Glomerular endothelial cell (primary cell): Measurements from ENCODE around the gene KBTBD4. TPM values are rescaled to one million over a fixed set of nuclear protein-coding genes. Genes with fewer than 3 reads are reported as not detected.
A peak's percentile ranks its signal among the peaks of the same experiment; 100 is the strongest.

Source experiments
- DNase-seq: peaks from one replicate; pipeline ENCODE4 v3.0.0-alpha.2; 2011; ENCODE audit warnings: low read depth, low spot score; ENCODE audit errors: extremely low read depth
- total RNA-seq: library from RNA; depleted of rRNA; stranded (reverse); fragments of >200 nt; gene quantifications from 2 replicates; pipeline ENCODE4 v1.2.3, GENCODE V29; 2015

The KBTBD4 gene
- total RNA-seq, 1 donor from 2014 or later = 26.7 TPM

- DNase-seq = peak; percentile 27
Measured at GRCh38 chr11:47591764-47592163, 13.0 kb upstream of the KBTBD4 start.

GRCh38 chr11:47589977-47590861 is 11.4 kb upstream of the KBTBD4 start:
- DNase-seq = no peak

GRCh38 chr11:47589584-47589976 is 10.8 kb upstream of the KBTBD4 start:
- DNase-seq = no peak

- no peak for DNase-seq
Measured at GRCh38 chr11:47589118-47589517, 10.3 kb upstream of the KBTBD4 start.

GRCh38 chr11:47587723-47588326 is 9.1 kb upstream of the KBTBD4 start:
- no peak for DNase-seq

- DNase-seq = no peak
Measured at GRCh38 chr11:47587039-47587716, 8.4 kb upstream of the KBTBD4 start.

GRCh38 chr11:47586098-47586855 is 7.5 kb upstream of the KBTBD4 start, which contains the start of gene FAM180B:
FAM180B (plus strand) TSS chr11:47586678; CDS start chr11:47586769, 91 bp downstream.
- no peak for DNase-seq

GRCh38 chr11:47583844-47584243 is 5.1 kb upstream of the KBTBD4 start:
- DNase-seq = no peak

GRCh38 chr11:47577460-47578041 is 1.2 kb downstream of the KBTBD4 start:
- DNase-seq = no peak

- DNase-seq = no peak
Measured at GRCh38 chr11:47573321-47573720, 5.4 kb downstream of the KBTBD4 start.

- no peak for DNase-seq
Measured at GRCh38 chr11:47572715-47573255, 6.0 kb downstream of the KBTBD4 start.

- DNase-seq = no peak
Measured at GRCh38 chr11:47571895-47572294, 6.9 kb downstream of the KBTBD4 start.

GRCh38 chr11:47571357-47571729 is 7.4 kb downstream of the KBTBD4 start:
- DNase-seq = no peak

- no peak for DNase-seq
Measured at GRCh38 chr11:47570651-47571356, 8.0 kb downstream of the KBTBD4 start.

- DNase-seq = no peak
Measured at GRCh38 chr11:47569646-47570045, 9.1 kb downstream of the KBTBD4 start.

- no peak for DNase-seq
Measured at GRCh38 chr11:47566149-47566698, 12.5 kb downstream of the KBTBD4 start.

GRCh38 chr11:47565340-47566148 is 13.2 kb downstream of the KBTBD4 start, which contains the start of gene PTPMT1:
PTPMT1 (plus strand) TSS chr11:47565599; CDS start chr11:47565623, 24 bp downstream.
- DNase-seq = no peak

- no peak for DNase-seq
Measured at GRCh38 chr11:47564933-47565339, 13.8 kb downstream of the KBTBD4 start.
